SK-N-SH treated with all-trans-retinoic acid at 6 μM for 48 hours (cell line): ENCODE data around the gene HPS1.

Source experiments
- ATAC-seq: fragments of 200-7000 bp; cut with Tn5 transposase; 3 replicates; pipeline ENCODE4 v1.9.1; 2020; ENCODE audit warnings: mild to moderate bottlenecking, moderate library complexity
- ARNTL ChIP-seq: fragments of 450-650 bp; formaldehyde crosslinking; IDR thresholded peaks from 2 replicates; pipeline ENCODE4 v1.5.0; 2020; ENCODE audit warnings: low read depth, mild to moderate bottlenecking, moderate library complexity, borderline replicate concordance
- BACH2 ChIP-seq: fragments of 250-450 bp; sonication (Bioruptor Pico); IDR thresholded peaks from 2 replicates; pipeline ENCODE4 v1.9.0; 2021; ENCODE audit warnings: mild to moderate bottlenecking, borderline replicate concordance
- CREB5 ChIP-seq: fragments of 250-450 bp; sonication (Bioruptor Pico); IDR thresholded peaks from 2 replicates; pipeline ENCODE4 v1.5.1; 2020; ENCODE audit warnings: low read depth, mild to moderate bottlenecking, moderate library complexity
- CSRNP3 ChIP-seq: fragments of 250-450 bp; sonication (Bioruptor Pico); IDR thresholded peaks from 2 replicates; pipeline ENCODE4 v1.5.1; 2021; ENCODE audit warnings: mild to moderate bottlenecking, moderate library complexity
- ESRRG ChIP-seq: fragments of 250-450 bp; sonication (Bioruptor Pico); IDR thresholded peaks from 2 replicates; pipeline ENCODE4 v1.6.1; 2021; ENCODE audit warnings: mild to moderate bottlenecking
- GLIS3 ChIP-seq: fragments of 250-450 bp; sonication (Bioruptor Pico); IDR thresholded peaks from 2 replicates; pipeline ENCODE4 v1.5.0; 2020; ENCODE audit warnings: mild to moderate bottlenecking, moderate library complexity
- ISL1 ChIP-seq: fragments of 250-450 bp; sonication (Bioruptor Pico); IDR thresholded peaks from 2 replicates; pipeline ENCODE4 v2.1.2; 2022; ENCODE audit warnings: mild to moderate bottlenecking, moderate library complexity
- OSR1 ChIP-seq: fragments of 250-450 bp; sonication (Bioruptor Pico); IDR thresholded peaks from 2 replicates; pipeline ENCODE4 v1.8.0; 2022; ENCODE audit warnings: moderate library complexity, mild to moderate bottlenecking, inconsistent platforms
- PATZ1 ChIP-seq: fragments of 250-450 bp; sonication (Bioruptor Pico); IDR thresholded peaks from 2 replicates; pipeline ENCODE4 v1.8.0; 2020; ENCODE audit warnings: mild to moderate bottlenecking, moderate library complexity, borderline replicate concordance
- POU6F1 ChIP-seq: fragments of 250-450 bp; sonication (Bioruptor Pico); IDR thresholded peaks from 2 replicates; pipeline ENCODE4 v1.8.0; 2021; ENCODE audit warnings: low read depth, mild to moderate bottlenecking, moderate library complexity, borderline replicate concordance
- PPARA ChIP-seq: fragments of 250-450 bp; sonication (Bioruptor Pico); IDR thresholded peaks from 2 replicates; pipeline ENCODE4 v1.5.0; 2020; ENCODE audit warnings: mild to moderate bottlenecking, borderline replicate concordance
- RARB ChIP-seq: fragments of 250-450 bp; sonication (Bioruptor Pico); IDR thresholded peaks from 2 replicates; pipeline ENCODE4 v1.8.0; 2021; ENCODE audit warnings: mild to moderate bottlenecking, moderate library complexity
- SNAI2 ChIP-seq: fragments of 250-450 bp; sonication (Bioruptor Pico); IDR thresholded peaks from 2 replicates; pipeline ENCODE4 v1.5.0; 2020; ENCODE audit warnings: mild to moderate bottlenecking, moderate library complexity
- TCF4 ChIP-seq: fragments of 250-450 bp; sonication (Bioruptor Pico); IDR thresholded peaks from 2 replicates; pipeline ENCODE4 v1.8.0; 2021; ENCODE audit warnings: mild to moderate bottlenecking, moderate library complexity, borderline replicate concordance
- TOX ChIP-seq: fragments of 250-450 bp; sonication (Bioruptor Pico); IDR thresholded peaks from 2 replicates; pipeline ENCODE4 v1.8.0; 2021; ENCODE audit warnings: mild to moderate bottlenecking, moderate library complexity, borderline replicate concordance
- ZC3H10 ChIP-seq: fragments of 250-450 bp; sonication (Bioruptor Pico); IDR thresholded peaks from 2 replicates; pipeline ENCODE4 v1.5.1; 2021; ENCODE audit warnings: mild to moderate bottlenecking, moderate library complexity
- ZFP3 ChIP-seq: fragments of 250-450 bp; sonication (Bioruptor Pico); IDR thresholded peaks from 2 replicates; pipeline ENCODE4 v1.5.0; 2020; ENCODE audit warnings: mild to moderate bottlenecking, moderate library complexity
- ZFP30 ChIP-seq: fragments of 450-650 bp; formaldehyde crosslinking; IDR thresholded peaks from 2 replicates; pipeline ENCODE4 v1.5.0; 2022; ENCODE audit warnings: mild to moderate bottlenecking, moderate library complexity
- ZNF70 ChIP-seq: fragments of 450-650 bp; formaldehyde crosslinking; IDR thresholded peaks from 2 replicates; pipeline ENCODE4 v1.5.0; 2020; ENCODE audit warnings: mild to moderate bottlenecking, moderate library complexity
- ZNF8 ChIP-seq: fragments of 450-650 bp; formaldehyde crosslinking; IDR thresholded peaks from 2 replicates; pipeline ENCODE4 v1.5.0; 2020; ENCODE audit warnings: mild to moderate bottlenecking, moderate library complexity

HPS1 gene

GRCh38 chr10:98420786-98421185 is 25.9 kb downstream of the HPS1 start:
- ATAC-seq = no peak

GRCh38 chr10:98419469-98420261 is 27.1 kb downstream of the HPS1 start:
- TF ChIP-seq SNAI2 (no peak), TOX (CRISPR knock-in tag) (no peak), TCF4 (no peak), ZNF70 (CRISPR knock-in tag) (no peak), PATZ1 (CRISPR knock-in tag) (no peak)
- ATAC-seq = no peak

More at GRCh38 chr10:98420786-98421185, 25.9 kb downstream of the HPS1 start:
- TF ChIP-seq GLIS3 (CRISPR knock-in tag) (no peak), POU6F1 (CRISPR knock-in tag) (no peak), ZC3H10 (no peak), SNAI2 (no peak), TCF4 (no peak), ZNF8 (CRISPR knock-in tag) (no peak), OSR1 (CRISPR knock-in tag) (no peak), TOX (CRISPR knock-in tag) (no peak), ESRRG (CRISPR knock-in tag) (no peak), BACH2 (no peak), ISL1 (CRISPR knock-in tag) (no peak), PATZ1 (CRISPR knock-in tag) (no peak), ZNF70 (CRISPR knock-in tag) (no peak), ARNTL (CRISPR knock-in tag) (no peak), ZFP3 (no peak), CSRNP3 (CRISPR knock-in tag) (no peak), RARB (no peak), ZFP30 (CRISPR knock-in tag) (no peak), CREB5 (CRISPR knock-in tag) (no peak), PPARA (CRISPR knock-in tag) (no peak)

- TF ChIP-seq CSRNP3 (CRISPR knock-in tag) (no peak), ZFP3 (no peak), TOX (CRISPR knock-in tag) (no peak), RARB (no peak), TCF4 (no peak), CREB5 (CRISPR knock-in tag) (no peak), BACH2 (no peak)
- TF ChIP-seq, all 23 proteins: peak for 0
- ATAC-seq = no peak
Observed at GRCh38 chr10:98418665-98419468, 27.9 kb downstream of the HPS1 start.
